PC-3 (cell line): ENCODE measurements around the gene TXN2.

Experiments used
- CTCF ChIP-seq: fragments of 300-600 bp; sonication (generic); conservative IDR thresholded peaks from 2 replicates; pipeline ENCODE4 v1.5.1; 2017; ENCODE audit warnings: antibody characterized with exemption, low read depth, mild to moderate bottlenecking, low read length
- EZH2 ChIP-seq: fragments of 300-600 bp; sonication (generic); IDR thresholded peaks from one replicate; pipeline ENCODE4 v1.6.1; 2017; ENCODE audit warnings: antibody characterized with exemption, mild to moderate bottlenecking, low read length; ENCODE audit not compliant: unreplicated experiment
- EZH2phosphoT487 ChIP-seq: fragments of 300-600 bp; sonication (generic); IDR thresholded peaks from 2 replicates; pipeline ENCODE4 v1.6.1; 2018; ENCODE audit warnings: mild to moderate bottlenecking, antibody characterized with exemption, low read length, borderline replicate concordance

GRCh38 chr22:36470994-36471331 is 10.5 kb downstream of the TXN2 start:
- no peak for TF ChIP-seq CTCF
- TF ChIP-seq EZH2phosphoT487 = no peak
- no peak for TF ChIP-seq EZH2
